ENCODE data around the gene SLC28A2.

GRCh38 chr15:45319472-45320214, 67.6 kb downstream of the SLC28A2 start:
- TF ChIP-seq CTCF (IDR thresholded peaks at IDR 0.05): no peak
- TF ChIP-seq ATF3 (CRISPR knock-in tag; conservative IDR thresholded peaks at IDR 0.05): no peak
- TF ChIP-seq ELF4 (CRISPR knock-in tag; IDR thresholded peaks at IDR 0.05; ENCODE audit: low read depth): no peak
- TF ChIP-seq RELA (CRISPR knock-in tag; IDR thresholded peaks at IDR 0.05; ENCODE audit: borderline replicate concordance): no peak
- TF ChIP-seq GTF2I (CRISPR knock-in tag; conservative IDR thresholded peaks at IDR 0.05): no peak
- TF ChIP-seq USF1 (CRISPR knock-in tag; IDR thresholded peaks at IDR 0.05): no peak
- TF ChIP-seq KAT7 (CRISPR knock-in tag; IDR thresholded peaks at IDR 0.05; ENCODE audit: borderline replicate concordance): no peak
- no peak for TF ChIP-seq SOX15 (CRISPR knock-in tag; IDR thresholded peaks at IDR 0.05)
- TF ChIP-seq USF2 (CRISPR knock-in tag; IDR thresholded peaks at IDR 0.05): no peak
- TF ChIP-seq ZBTB43 (CRISPR knock-in tag; IDR thresholded peaks at IDR 0.05): no peak
- TF ChIP-seq MLX (CRISPR knock-in tag; IDR thresholded peaks at IDR 0.05): no peak
- no peak for TF ChIP-seq MAX (CRISPR knock-in tag; IDR thresholded peaks at IDR 0.05)
- TF ChIP-seq ZNF416 (CRISPR knock-in tag; IDR thresholded peaks at IDR 0.05): no peak
